Body of pancreas (tissue), 4 donors: ENCODE data around the gene ELF1.

Experiments
- CTCF ChIP-seq, 7 experiments: fragments of 450-650 bp in 4 of 7; fragments of 200-600 bp in 3 of 7; sonication (generic) in 3 of 7; IDR thresholded peaks; one replicate each; pipeline ENCODE4 v1.5.1; 2016 to 2019; ENCODE audit warnings: antibody characterized with exemption in 7 of 7
- POLR2A ChIP-seq, 3 donors: fragments of 450-650 bp; IDR thresholded peaks; one replicate each; pipeline ENCODE4 v1.6.1; 2016; ENCODE audit warnings: antibody characterized with exemption in 3 of 3, mild to moderate bottlenecking in 2 of 3

- TF ChIP-seq CTCF (IDR thresholded peaks at IDR 0.05): no peak
- TF ChIP-seq POLR2A (IDR thresholded peaks at IDR 0.05): no peak
Measured at GRCh38 chr13:40940841-40941240, 78.3 kb downstream of the ELF1 start.
